NCI-H446 (cell line): ENCODE measurements around the gene RAX2.

Experiments used
- DNase-seq, 2 experiments: peaks; one replicate each; lab custom pipeline; 2025; lab: John Stamatoyannopoulos, UW

Gene RAX2

DNA sequence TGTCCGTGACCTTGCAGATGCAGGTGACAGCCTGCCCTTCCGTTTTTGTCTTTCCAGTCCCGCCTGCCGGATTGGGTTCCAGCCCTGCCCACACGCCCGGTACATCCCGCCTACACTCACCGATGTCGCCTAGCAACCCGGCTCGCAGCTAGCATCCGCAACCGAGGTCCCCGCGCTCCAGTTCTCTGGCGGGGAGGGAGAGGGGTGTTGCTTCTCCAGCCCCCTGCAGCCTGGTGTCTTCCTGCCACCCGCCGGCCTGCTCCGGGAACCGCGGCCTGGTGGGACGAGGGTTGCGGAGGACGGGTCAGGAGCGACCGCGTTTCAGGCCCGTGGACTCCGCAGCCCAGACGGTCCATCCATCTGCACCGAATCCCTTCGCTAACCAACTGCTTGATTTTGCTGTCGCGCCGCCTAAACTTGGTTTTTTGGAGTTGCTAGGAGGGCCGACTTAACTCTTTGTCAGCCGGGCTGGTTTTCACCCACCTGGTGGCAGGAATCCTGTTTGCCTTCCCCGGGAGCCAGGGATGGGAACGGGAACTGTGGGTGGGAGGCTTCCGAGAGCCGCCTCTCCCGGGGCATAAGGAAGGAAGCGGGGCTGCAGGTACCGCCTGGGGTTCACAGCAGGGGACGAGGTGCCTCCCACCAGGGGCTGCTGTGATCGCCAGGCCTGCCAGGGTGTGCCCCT lies 29.5 kb upstream of the RAX2 start:
- no peak for DNase-seq

DNA sequence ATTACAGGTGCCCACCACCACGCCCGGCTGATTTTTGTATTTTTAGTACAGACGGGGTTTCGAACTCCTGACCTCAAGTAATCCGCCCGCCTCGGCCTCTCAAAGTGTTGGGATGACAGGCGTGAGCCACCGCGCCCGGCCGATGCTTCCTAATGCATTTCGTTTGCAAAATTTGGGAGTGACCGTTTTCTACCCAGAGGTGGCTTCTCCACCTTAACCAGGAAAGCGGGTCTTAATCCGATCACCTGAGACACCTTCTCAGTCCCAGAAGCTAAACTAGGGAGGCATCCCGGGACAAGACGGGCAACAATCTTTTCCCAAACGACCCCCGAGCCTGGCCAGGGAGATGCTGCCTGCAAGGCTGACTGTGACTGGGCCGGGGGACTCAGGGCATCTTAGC lies 29.0 kb upstream of the RAX2 start:
- no peak for DNase-seq

DNA sequence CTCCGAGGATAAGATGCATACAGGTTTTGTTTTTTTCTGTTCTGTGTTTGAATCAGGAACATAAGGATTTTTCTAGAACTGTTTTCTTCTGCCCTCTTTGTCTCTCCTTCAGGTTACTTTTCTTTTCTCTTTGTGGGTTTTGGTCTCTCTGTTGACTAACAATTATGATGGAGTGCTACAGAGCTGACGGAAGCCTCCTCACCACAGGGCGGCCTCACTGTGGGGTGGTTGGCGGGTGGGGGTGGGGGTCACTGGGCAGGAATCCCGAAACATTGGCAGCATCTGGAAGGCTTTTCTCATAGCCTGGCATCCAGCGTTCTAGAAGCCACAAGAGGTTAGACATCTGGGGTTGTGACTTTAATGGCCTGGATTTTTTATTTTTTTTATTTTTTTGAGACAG lies 26.1 kb upstream of the RAX2 start:
- no peak for DNase-seq

DNA sequence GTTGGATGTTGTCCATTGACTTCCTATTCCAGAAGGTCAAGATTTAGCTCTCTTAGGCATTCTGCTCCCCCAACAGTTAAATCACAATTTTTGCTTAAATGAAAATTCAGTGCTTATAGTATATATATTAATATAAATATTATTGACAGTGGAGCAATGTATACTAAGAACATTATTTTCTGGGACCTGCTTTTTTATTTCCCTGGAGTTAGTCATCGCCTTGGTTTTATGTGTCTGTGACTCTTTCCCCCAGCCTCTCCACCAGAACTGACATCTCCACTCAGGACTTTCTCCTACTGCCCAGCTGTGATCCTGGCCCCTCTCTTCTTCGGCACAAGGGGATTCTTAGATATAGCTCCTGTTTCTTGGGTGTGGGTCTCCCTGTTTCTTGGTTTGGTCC lies 24.3 kb upstream of the RAX2 start:
- DNase-seq: no peak

DNA sequence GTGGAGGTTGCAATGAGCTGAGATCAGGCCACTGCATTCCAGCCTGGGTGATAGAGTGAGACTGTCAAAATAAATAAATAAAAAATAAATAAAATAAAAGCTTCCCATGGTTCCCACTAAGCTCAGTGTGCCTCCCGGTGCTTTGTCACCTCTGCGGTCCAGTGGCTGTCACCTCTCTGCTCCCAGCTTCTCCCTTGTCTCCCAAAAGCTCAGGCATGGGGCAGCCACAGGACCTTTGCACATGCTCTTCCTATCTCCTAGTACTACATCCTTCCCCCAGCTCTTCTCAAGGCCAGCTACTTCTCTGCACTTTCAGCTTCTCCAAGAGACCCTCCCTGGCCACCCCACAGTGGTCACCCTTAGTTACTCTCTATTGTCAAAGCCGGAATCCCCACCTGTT lies 21.8 kb upstream of the RAX2 start:
- no peak for DNase-seq

DNA sequence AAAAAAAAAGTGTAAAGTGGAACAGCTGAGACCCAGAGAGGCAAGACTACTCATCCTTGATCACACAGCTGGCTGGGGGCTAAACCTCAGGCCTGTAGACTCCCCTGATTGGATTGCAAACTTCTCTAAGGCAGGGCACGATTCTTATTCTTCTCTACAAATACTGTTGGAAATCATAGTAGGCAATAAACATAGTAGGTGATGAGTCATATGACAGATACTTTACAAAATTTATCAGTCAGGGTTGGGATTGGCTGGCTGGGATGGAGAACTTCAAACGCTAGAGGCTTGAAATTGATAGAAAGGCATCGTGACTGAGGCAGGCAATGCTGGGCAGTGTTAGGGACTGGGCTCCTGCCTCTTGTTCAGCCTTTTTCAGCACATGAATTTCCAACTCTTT lies 20.1 kb upstream of the RAX2 start:
- DNase-seq: no peak

DNA sequence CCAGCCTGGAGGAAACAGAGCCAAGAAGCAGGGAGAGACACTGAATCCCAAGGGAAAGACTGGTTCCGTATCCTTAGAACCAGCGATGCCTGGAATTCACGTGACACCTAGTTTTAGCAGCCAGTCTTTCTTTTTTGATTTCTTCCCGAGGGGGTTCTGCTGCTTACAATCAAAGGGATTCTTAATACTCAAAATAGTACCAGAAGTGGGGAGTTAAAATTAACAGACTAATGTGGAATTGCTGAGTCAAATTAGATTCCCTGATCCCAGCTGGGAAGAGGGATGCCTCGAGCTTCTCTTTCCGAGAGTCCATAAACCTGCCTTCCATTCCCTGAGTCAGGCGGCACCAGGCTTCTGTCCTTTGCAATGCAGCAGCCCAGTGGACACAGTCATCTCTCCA lies 18.9 kb upstream of the RAX2 start:
- no peak for DNase-seq

DNA sequence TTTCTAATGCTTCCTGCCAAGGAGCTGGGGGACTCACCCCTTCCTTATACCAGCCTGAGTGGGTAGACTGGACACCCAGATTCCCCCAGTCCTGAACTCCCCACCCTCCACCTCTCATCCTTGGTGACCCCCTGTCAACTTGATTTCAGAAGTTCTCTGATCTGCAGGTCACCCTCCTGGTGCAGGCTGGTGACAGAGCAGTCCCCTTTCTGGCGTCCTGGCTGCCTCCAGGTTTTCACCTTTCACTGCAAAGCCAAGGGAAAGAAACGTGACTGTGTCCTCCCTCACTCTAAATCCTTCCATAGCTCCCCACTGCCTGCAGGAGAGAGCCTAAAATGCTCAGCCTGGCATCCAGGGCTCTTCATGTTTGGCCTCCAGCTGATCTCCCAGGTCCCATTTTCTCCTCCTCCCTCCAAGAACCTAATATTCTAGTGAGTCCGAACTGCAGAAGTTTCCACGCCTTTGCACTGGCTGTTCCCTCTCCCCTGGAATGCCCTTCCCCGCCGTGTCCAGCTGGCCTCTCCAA lies 18.2 kb upstream of the RAX2 start:
- no peak for DNase-seq

DNA sequence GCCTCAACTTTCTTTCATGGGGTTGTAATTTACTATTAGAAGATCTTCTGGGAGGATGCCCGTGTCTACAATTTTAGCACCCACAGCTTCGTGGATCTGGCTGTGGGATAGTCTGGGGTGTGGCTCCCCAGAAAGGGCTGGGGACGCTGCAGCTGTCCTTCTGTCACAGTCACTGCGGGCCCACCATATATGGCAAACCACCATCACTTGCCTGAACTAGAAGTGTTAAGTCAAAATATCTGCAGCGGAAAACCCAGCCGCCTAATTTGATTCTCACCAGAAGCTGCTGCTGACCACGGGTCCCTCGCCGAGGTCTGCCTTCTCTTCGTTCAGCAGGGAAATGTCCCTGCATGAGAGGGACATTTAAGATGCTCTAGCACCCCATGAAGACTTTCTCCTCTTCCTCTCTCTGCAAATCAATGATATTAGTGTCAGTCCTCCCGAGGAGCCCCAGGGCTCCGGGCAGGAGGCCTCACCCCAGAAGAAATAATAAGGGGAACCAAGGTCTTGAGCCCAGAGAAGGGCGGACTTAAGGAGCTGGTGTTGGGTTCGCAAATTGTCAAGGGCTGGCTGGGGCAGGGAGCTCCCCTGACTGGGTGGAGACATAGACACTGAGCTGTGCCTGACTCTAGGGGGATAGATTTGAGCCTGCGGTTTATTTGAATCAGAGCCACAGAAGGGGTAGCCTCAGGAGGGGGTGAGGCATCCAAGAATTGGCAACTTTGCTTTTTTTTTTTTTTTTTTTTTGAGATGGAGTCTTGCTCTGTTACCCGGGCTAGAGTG lies 17.2 kb upstream of the RAX2 start:
- DNase-seq: no peak

DNA sequence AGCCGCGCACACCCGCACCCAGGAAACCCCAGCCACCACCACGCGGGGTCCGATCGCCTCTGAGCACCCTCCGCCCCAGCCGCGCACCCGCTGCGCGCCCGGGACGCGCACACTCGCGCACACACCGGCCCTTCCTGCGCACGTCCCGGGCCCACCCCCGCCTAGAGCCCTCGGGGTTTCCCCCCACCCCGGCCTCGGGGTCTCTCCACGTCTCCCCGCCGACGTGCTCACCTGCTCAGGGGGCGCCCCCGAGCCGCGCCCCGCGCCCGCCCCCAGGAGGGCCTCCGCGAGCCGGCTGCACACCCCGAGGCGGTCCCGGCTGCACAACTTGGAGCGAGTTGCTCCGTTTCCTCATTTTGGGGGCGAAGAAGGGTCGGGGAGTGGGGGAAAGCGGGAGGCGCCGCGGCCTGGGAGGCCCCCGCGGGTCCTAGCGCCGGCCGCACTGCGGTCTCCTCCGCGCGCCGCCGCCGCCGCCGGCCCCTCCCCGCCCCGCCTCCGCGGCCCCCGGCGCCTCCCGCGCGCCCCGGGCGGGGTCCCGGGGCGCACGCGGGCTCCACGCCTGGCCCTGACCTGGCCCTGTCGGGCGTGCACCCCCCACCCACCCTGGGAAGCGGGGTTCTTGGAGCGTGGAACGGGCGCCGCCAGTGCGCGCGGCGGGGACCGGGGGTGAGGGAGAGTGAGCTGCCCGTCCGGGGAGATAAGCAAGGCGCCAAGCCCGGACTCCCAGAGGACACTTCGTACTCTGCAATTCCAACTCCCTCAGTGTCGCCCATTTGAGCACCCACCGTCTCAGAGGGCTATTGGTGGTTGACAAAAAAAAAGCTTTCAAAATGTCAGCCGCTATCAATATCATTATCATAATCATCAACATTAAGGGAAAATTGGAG lies 14.2 kb upstream of the RAX2 start, which contains the start of gene MATK:
MATK (minus strand) TSS at position 444 of the 887 bp plus-strand sequence. CDS start 1,246 bp downstream, outside the sequence.
- no peak for DNase-seq

DNA sequence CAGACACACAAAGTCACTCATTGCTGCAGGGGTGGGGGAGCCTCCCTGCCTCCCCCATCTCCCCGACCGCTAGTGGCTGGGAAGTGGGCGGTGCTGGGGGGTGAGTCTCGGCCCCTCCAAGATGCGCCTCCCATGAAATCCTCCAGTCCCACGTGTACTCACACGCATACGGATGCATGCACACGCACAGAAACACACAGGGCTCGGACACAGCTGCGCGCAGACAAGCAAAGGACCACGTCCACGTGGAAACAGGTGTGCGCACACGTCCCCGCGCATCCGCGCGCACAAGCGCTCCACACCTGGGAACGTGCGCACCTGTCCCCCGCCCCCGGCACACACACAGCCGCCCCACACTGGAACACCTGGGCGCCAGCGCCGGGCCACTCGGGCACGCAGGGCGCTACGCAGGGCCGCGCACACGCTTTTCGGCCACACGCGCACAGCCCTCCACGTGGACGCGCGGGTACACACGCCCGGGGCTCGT lies 13.5 kb upstream of the RAX2 start:
- DNase-seq: no peak

DNA sequence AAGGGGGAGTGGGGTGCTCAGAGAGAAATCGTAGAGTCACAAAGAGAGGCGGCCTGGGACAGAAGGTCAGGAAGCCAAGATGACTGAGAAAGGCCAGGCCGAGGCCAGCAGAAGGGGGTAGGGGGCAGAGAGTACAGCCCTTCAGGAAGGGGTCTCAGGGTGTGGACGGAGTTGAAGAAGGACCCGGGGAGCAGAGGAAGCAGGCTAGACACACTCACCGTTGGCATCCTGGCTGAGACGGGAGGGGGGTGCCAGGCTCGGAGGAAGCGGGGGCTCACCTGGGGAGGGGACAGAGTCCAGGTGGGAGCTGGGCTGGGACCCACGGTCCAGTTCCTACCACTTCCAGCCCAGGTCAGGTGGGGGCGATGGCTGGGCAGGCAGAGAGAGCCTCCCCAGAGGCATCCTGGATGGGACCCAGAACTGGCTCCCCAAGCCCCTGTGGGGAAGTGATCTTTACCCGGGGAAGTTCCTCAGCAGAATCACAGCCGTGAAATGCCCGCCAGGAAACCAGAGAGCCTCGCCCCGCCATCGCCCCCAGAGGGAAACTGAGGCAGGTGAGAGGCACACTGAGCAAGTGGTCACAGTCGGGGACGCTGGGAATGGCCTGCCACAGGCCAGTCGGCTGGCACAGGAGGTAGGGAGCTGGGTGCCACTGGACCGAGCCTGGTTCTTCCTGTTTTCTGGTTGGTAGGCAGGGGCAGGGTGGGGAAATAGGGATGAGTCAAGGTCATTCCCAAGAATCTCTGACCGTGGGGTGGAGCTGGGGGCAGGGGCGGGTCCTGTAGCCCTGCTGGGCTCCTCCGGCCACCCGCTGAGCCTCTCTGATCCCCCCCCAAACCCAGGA lies 12.8 kb upstream of the RAX2 start:
- DNase-seq: no peak

DNA sequence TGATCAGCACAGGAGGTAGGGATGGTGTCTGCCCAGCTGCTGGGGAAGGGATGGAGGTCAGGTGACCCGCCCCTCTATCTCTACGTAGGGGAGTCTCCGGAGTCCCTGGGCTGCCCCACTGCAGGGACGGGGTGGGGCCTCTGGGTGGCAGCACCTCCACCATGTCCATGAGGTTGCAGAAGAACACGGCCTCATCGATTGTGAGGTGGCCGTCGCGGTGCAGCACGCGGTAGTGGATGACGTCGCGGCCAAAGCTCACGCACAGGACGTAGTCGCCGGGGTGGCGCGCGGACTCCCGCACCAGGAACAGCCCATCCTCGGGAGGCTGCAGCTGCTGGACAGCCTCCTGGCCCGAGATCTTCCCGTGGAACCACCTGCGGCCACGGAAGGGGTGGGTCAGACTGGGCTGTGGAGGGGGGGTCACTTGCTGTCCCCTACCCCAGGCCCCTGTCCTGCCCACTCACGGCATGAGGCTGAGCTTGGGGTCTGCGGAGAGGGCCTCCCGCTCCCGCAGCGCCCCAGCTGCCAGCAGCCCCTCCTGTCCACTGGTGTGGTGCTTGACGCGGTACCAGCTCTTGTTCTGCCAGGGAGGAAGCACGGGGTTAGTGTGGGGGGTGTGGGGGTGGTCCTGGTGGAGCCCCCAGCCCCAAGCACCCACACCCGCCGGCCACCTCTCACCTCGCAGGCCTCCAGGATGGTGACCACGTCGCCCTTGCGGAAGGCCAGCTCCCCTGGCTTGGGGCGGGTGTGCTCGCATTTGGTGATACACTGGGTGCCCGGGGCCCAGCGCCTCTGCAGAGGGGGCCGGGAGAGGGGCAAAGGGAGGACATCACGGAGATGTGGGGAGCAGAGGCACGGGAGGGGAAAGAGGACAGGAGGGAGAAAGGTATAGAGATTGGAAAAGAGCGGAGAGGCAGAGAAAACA lies 11.9 kb upstream of the RAX2 start:
- no peak for DNase-seq

DNA sequence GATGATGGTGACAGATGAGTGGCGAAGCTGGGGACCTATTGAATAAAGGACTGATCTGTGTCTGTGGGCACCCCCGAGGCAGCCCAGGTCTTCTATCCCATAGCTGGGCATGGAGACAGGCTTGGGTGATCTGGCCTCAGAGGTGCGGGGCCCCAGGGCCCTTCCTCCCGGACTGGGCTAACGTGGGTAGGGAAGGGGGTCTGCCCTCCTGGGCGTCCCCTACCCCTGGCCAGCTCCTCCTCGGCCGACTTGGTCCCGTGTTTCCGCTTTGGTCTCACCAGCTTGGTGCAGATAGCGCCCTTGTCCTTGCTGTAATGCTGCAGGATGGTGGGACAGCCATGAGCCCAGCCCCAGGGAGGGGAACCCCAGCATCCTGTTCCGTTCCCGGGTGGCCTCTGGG lies 10.9 kb upstream of the RAX2 start:
- DNase-seq: no peak

DNA sequence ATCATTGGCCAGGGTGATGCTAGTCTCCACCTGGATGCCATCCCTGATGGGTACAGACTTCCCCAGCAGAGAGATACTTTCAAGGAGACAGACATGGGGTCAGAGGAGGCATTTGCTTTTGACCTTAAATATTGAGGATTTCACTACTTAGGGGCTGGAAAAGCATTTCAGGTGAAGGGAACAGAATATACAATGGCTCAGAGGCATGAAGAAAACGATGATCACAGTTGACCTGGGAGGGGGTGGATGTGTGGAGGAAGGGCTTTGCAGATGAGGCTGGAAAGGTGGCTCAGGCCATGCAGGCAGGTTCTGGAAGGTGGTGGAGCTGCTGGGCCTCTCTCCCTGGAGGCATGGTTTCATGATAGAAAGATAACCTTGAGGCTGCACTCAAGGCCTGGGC lies 10.3 kb upstream of the RAX2 start:
- no peak for DNase-seq

DNA sequence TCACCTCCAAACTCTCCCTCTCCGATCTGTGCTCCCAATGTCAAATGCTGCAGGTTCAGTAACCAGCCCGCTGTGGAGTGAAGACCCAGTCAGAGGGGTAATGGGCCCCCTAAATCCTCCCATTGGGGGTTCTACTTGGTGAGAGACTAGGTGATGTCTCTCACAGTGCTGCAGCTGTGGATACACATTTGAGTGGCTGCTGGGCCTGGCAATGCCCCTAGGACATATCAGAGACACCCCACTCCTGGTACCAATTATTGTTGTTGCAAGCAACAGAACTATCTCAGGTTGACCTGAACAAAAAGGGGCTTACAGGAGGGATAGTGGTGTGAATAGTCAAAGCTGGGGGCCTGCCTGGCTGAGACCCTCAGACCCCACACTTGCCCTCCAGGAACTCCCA lies 9.6 kb upstream of the RAX2 start:
- DNase-seq: no peak

DNA sequence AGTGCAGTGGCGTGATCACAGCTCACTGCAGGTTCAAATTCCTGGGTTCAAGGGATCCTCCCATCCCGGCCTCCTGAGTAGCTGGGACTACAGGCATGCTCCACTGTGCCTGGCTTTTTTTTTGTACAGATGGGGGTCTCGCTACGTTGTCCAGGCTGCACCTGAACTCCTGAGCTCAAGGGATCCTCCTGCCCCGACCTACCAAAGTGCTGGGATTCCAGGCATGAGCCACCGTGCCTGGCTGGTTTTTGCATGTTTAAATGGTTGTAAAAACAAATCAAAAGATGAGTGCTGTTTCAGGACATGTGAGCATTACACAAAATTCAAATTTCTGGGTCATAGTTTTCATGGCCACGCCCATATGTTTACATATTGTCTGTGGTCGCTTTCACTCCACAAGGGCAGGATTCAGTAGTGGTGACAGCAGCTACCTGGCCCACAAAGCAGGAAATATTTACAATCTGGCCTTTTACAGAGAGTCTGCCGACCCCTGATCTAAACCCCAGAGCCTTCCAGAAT lies 8.8 kb upstream of the RAX2 start:
- DNase-seq: no peak

DNA sequence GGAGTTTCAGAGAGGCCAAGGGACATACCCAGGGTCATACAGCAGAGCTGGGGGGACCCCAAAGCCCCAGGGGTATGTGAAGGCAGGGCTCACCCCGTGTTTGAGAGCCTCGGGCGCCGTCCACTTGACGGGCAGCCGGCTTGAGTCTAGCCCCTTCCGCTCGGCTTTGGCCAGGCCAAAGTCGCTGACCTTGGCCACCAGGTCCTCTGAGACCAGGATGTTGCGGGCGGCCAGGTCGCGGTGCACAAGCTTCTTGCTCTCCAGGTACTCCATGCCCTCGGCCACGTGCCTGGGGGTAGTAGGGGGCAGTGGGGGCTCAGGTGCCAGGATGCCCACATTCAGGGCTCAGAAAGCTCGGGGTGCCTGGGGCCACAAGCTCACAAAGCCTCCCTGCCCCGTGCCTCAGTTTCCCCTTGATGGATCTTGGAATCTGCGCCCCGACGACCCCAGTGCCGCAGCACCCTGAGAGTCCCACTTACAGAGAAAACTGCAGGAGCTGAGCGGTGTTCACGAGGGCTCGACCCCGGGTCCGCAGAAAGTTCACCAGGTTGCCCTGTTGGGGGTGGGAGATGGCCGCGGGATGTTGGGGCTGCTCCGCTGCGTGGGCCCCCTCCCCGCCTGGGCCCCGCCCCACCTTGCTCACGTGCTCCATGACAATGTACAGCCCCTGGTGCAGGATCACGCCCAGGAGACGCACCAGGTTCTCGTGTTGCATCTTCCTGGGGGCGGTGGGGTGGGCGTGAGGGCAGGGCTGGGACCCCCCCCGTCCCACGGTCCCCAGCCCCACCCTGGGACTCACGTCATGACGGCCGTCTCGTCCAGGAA lies 7.1 kb upstream of the RAX2 start:
- DNase-seq: no peak
